Hepatocyte (in vitro differentiated cells): Measurements from ENCODE around the gene TMEM107. TPM values are rescaled to one million over a fixed set of nuclear protein-coding genes. Genes with fewer than 3 reads are reported as not detected.
A peak's percentile ranks its signal among the peaks of the same experiment; 100 is the strongest.

Experiments
- DNase-seq: peaks from one replicate; pipeline ENCODE4 v3.0.0-alpha.2; 2016; ENCODE audit warnings: low spot score
- H2AFZ ChIP-seq: fragments of 200-600 bp; sonication (generic); 2 replicates; pipeline ENCODE4 v1.6.0; 2016; ENCODE audit warnings: antibody characterized with exemption, mild to moderate bottlenecking
- H3K27ac ChIP-seq: fragments of 200-600 bp; sonication (generic); 2 replicates; pipeline ENCODE4 v1.5.1; 2016; ENCODE audit warnings: mild to moderate bottlenecking
- H3K27me3 ChIP-seq: fragments of 200-600 bp; sonication (generic); 2 replicates; pipeline ENCODE4 v1.6.1; 2016
- H3K36me3 ChIP-seq: fragments of 200-600 bp; sonication (generic); replicated peaks from 2 replicates; pipeline ENCODE4 v1.5.1; 2016; ENCODE audit warnings: low read depth; ENCODE audit not compliant: insufficient read depth
- H3K4me1 ChIP-seq: fragments of 200-600 bp; sonication (generic); 2 replicates; pipeline ENCODE4 v1.5.1; 2016; ENCODE audit warnings: mild to moderate bottlenecking, moderate library complexity; ENCODE audit not compliant: insufficient read depth
- H3K4me2 ChIP-seq: fragments of 200-600 bp; sonication (generic); 2 replicates; pipeline ENCODE4 v1.6.0; 2016
- H3K4me3 ChIP-seq: fragments of 200-600 bp; sonication (generic); 2 replicates; pipeline ENCODE4 v1.5.1; 2016; ENCODE audit warnings: mild to moderate bottlenecking
- H3K79me2 ChIP-seq: fragments of 200-600 bp; sonication (generic); 2 replicates; pipeline ENCODE4 v1.6.0; 2017; ENCODE audit warnings: mild to moderate bottlenecking
- H3K9me2 ChIP-seq: fragments of 200-600 bp; sonication (generic); replicated peaks from 2 replicates; pipeline ENCODE4 v1.6.0; 2017; ENCODE audit warnings: mild to moderate bottlenecking; ENCODE audit not compliant: insufficient read depth
- H3K9me3 ChIP-seq: fragments of 200-600 bp; sonication (generic); 2 replicates; pipeline ENCODE4 v1.5.1; 2016; ENCODE audit warnings: low read depth, mild to moderate bottlenecking
- H4K20me1 ChIP-seq: fragments of 200-600 bp; sonication (generic); 2 replicates; pipeline ENCODE4 v1.6.0; 2016; ENCODE audit warnings: mild to moderate bottlenecking; ENCODE audit not compliant: insufficient read depth, poor library complexity, severe bottlenecking
- EZH2 ChIP-seq: fragments of 200-600 bp; sonication (generic); IDR thresholded peaks from 2 replicates; pipeline ENCODE4 v1.6.1; 2016; ENCODE audit warnings: antibody characterized with exemption, mild to moderate bottlenecking, borderline replicate concordance
- EZH2phosphoT487 ChIP-seq: fragments of 200-600 bp; sonication (generic); IDR thresholded peaks from one replicate; pipeline ENCODE4 v1.6.1; 2018; ENCODE audit warnings: antibody characterized with exemption, mild to moderate bottlenecking, low read depth, moderate library complexity; ENCODE audit not compliant: unreplicated experiment, severe bottlenecking
- WGBS: methylation state at CpG from one replicate; pipeline ENCODE4 v1.1.6; 2016; ENCODE audit warnings: low lambda C conversion rate; ENCODE audit errors: missing lambda C conversion rate; 5-methylcytosine and 5-hydroxymethylcytosine counted together
- polyA plus RNA-seq: library from polyadenylated mRNA; unstranded; fragments of >200 nt; fragmentation: Nextera tagmentation; extraction: Ambion mirVana; gene quantifications from 2 replicates; pipeline ENCODE4 v1.2.1, GENCODE V29; 2016
- total RNA-seq: library from RNA; depleted of rRNA; stranded (reverse); fragments of >200 nt; gene quantifications from 2 replicates; pipeline ENCODE4 v1.2.3, GENCODE V29; 2014
- TF ChIP-seq, protein P1 (sequence below): fragments of 200-600 bp; sonication (generic); IDR thresholded peaks from 2 replicates; pipeline ENCODE4 v1.5.1; 2016; ENCODE audit warnings: antibody characterized with exemption, mild to moderate bottlenecking; ENCODE audit not compliant: poor library complexity

The TMEM107 gene
- total and polyA plus RNA-seq, 2 experiments from 2014 or later, result 12.8 to 21.1 TPM

DNA sequence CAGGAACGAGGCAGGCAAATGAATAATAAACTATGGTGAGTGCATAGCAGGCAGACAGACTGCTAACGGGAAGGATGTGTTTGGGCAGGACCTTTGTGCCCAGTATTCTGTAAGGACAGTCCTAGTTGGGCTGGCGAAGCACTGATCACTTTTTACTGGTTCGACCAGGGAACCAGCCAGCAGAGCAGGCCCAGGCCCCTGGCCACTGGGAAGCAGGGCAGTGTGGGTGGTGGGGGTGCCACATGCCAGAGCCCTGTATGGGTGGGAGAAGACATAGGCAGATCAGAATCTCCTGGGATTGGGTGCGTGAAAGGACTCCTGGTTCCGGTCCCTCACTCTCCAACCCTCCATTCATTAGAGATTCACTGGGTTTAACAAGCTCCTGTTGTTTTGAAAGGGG, 9.4 kb downstream of the TMEM107 start:
- Histone ChIP-seq H3K9me2 (no peaks in the 10 kb centered on the region), H2AFZ (no peak overlapping the region), H3K27ac (no peak overlapping the region), H3K4me1 (peaks cover 16% of the 10 kb centered on the region), H4K20me1 (peaks cover 4% of the 10 kb centered on the region), H3K36me3 (no peaks in the 10 kb centered on the region), H3K79me2 (peaks cover 18% of the 10 kb centered on the region), H3K4me3 (no peak overlapping the region), H3K9me3 (no peaks in the 10 kb centered on the region), H3K4me2 (no peak overlapping the region), H3K27me3 (no peaks in the 10 kb centered on the region)
- DNase-seq, result no peak
- WGBS, result 94% methylated on average over 6 of the region's 6 CpGs
- TF ChIP-seq EZH2phosphoT487, result no peak
- TF ChIP-seq, protein P1, sequence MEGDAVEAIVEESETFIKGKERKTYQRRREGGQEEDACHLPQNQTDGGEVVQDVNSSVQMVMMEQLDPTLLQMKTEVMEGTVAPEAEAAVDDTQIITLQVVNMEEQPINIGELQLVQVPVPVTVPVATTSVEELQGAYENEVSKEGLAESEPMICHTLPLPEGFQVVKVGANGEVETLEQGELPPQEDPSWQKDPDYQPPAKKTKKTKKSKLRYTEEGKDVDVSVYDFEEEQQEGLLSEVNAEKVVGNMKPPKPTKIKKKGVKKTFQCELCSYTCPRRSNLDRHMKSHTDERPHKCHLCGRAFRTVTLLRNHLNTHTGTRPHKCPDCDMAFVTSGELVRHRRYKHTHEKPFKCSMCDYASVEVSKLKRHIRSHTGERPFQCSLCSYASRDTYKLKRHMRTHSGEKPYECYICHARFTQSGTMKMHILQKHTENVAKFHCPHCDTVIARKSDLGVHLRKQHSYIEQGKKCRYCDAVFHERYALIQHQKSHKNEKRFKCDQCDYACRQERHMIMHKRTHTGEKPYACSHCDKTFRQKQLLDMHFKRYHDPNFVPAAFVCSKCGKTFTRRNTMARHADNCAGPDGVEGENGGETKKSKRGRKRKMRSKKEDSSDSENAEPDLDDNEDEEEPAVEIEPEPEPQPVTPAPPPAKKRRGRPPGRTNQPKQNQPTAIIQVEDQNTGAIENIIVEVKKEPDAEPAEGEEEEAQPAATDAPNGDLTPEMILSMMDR, result no peak
- TF ChIP-seq EZH2, result no peak

DNA sequence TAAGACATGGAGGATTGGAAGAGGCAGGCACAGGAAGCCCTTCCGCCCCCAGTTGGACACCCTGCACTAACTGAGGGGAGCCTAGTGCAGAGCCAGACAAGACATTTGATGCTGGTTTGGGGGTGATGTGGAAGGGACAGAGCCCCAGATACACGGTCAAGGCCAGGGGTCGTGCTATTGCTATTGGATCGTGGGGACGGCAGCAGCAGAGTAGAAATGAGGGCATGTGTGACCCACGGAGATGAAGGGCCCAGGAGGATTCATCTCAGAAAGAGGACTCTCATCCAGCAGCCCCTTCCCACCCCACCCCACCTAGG, 11.4 kb downstream of the TMEM107 start:
- peak overlapping the region; percentile 97 for H3K4me2 ChIP-seq

DNA sequence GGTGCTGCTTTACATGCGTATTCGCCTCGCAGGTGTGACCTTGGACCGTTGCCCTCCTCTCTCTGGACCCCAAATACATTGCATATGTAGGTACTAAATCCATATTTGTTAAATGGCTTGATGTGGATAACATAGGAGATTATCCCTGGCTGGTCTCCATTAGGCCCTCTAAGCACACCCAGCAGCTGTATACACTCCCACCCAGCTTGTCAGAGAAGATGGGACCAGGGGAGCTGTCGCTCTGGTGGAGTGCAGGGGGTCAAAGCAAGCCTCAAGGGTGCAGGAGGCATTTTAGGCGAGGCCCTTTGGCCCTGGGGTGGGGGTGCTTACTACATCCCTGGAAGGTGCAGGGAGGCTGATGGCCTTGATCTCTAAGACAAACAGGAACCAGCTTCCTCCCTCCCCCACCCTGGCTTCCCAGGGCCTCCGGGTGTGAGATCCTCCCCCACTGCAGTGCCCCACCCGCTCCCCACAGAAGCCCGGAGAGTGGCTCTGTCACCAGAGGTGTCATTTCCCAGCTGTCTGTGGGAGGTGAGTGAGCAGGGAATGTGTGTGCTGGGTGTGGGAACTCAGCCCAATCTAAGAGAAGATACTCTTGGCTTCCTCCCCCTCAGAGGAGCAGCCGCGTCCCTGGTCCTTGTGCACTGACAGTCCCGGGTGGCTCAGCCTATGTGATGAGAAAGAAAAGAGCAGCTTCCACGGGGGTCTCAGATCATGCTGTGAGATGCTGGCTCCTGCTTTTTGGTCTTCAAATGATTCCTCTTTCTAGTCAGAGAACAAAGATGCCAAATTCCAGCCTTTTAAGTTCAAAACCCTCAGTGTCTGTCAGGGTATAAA, 12.0 kb downstream of the TMEM107 start:
- Histone ChIP-seq H3K4me2 (peak overlapping the region; percentile 97), H3K4me3 (no peak overlapping the region), H3K9me2 (no peaks in the 10 kb centered on the region), H3K36me3 (no peaks in the 10 kb centered on the region), H3K79me2 (peaks cover 27% of the 10 kb centered on the region), H3K9me3 (no peaks in the 10 kb centered on the region), H3K27me3 (no peaks in the 10 kb centered on the region), H3K27ac (peak overlapping the region; percentile 100), H3K4me1 (peaks cover 25% of the 10 kb centered on the region), H2AFZ (peak overlapping the region; percentile 95), H4K20me1 (peaks cover 5% of the 10 kb centered on the region)
- TF ChIP-seq, protein P1, result no peak
- TF ChIP-seq EZH2phosphoT487 (no peak), EZH2 (no peak)
- whole genome bisulfite sequencing, result 42% methylated on average over 10 of the region's 13 CpGs
- peak; percentile 75 for DNase-seq

More for the DNA sequence above, 11.4 kb downstream of the TMEM107 start:
- peak overlapping the region; percentile 100 for H3K27ac ChIP-seq
- TF ChIP-seq, protein P1, result no peak
- no peak for TF ChIP-seq EZH2
- no peak for TF ChIP-seq EZH2phosphoT487
- H3K4me3 ChIP-seq, result no peak overlapping the region
- 79% methylated on average over 6 of the region's 6 CpGs for WGBS
- H3K9me3 ChIP-seq, result no peaks in the 10 kb centered on the region
- H3K36me3 ChIP-seq, result no peaks in the 10 kb centered on the region
- peaks cover 27% of the 10 kb centered on the region for H3K79me2 ChIP-seq
- no peak overlapping the region for H2AFZ ChIP-seq
- H3K27me3 ChIP-seq, result no peaks in the 10 kb centered on the region
- H3K9me2 ChIP-seq, result no peaks in the 10 kb centered on the region
- DNase-seq, result no peak
- H4K20me1 ChIP-seq, result peaks cover 5% of the 10 kb centered on the region
- H3K4me1 ChIP-seq, result peaks cover 25% of the 10 kb centered on the region
